Testis (tissue), 2 donors: ENCODE measurements around the gene PRPF4.

Source experiments
- POLR2A ChIP-seq: fragments of 450-650 bp; IDR thresholded peaks from one replicate; pipeline ENCODE4 v1.6.1; 2017; ENCODE audit warnings: antibody characterized with exemption, mild to moderate bottlenecking, moderate library complexity
- TF ChIP-seq, protein P1 (sequence below), 3 experiments: fragments of 450-650 bp in 2 of 3; fragments of 200-600 bp in 1 of 3; sonication (generic) in 1 of 3; IDR thresholded peaks; one replicate each; pipeline ENCODE4 v1.5.1; 2016 to 2019; ENCODE audit warnings: antibody characterized with exemption in 3 of 3, mild to moderate bottlenecking in 2 of 3, moderate library complexity in 1 of 3

DNA sequence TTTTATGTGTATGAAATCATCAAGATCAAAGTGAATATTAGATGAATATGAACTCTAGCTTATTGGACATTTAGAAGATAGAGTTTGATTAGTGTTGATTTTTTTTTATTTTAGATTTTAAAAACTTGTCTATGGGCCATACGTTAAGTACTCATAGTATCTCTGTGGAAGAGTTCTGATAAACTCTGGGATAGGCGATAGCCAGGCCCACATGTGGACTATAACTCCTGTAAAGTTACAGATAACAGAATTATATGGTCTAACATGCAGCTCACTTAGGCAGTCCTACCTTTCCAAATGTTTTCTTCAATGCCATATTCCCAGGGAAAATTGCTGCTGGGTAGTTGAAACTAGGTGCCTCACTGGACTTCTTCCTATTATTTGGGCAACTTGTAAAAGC lies 43.8 kb upstream of the PRPF4 start:
- no peak for TF ChIP-seq POLR2A
- TF ChIP-seq, protein P1, sequence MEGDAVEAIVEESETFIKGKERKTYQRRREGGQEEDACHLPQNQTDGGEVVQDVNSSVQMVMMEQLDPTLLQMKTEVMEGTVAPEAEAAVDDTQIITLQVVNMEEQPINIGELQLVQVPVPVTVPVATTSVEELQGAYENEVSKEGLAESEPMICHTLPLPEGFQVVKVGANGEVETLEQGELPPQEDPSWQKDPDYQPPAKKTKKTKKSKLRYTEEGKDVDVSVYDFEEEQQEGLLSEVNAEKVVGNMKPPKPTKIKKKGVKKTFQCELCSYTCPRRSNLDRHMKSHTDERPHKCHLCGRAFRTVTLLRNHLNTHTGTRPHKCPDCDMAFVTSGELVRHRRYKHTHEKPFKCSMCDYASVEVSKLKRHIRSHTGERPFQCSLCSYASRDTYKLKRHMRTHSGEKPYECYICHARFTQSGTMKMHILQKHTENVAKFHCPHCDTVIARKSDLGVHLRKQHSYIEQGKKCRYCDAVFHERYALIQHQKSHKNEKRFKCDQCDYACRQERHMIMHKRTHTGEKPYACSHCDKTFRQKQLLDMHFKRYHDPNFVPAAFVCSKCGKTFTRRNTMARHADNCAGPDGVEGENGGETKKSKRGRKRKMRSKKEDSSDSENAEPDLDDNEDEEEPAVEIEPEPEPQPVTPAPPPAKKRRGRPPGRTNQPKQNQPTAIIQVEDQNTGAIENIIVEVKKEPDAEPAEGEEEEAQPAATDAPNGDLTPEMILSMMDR (IDR thresholded peaks at IDR 0.05), result no peak
